HG03196 (cell line): Measurements from ENCODE around the gene CLTCL1.
A peak's percentile ranks its signal among the peaks of the same experiment; 100 is the strongest.
"Not testable (repeated sequence)": the region's sequence is repeated elsewhere in the genome, so short reads cannot be mapped to it uniquely, and the experiment has no call there.

Experiments
- ATAC-seq: cut with Tn5 transposase; IDR thresholded peaks from one replicate; pipeline ENCODE4 v1.9.1; 2021; ENCODE audit not compliant: unreplicated experiment

Gene CLTCL1

DNA sequence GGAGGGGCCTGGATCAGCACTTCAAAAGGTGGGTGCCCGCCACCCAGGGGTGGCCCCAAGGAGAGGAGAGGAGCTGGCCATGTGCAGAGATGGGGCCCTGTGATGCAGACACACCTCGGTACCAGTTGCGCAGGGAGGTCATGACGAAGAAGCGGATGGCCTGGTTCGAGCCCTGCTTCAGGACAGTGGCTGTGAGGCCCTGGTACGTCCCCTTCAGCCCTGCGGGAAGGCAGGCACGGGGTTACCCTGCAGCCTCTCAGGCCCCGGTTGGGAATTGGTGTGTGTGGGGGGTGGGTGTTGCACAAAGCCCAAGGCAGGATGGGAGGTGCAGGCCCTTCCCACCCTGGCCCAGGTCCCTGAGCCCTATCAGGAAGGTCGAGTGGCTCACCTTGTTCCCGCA, 114.8 kb downstream of the CLTCL1 start:
- no peak for ATAC-seq

DNA sequence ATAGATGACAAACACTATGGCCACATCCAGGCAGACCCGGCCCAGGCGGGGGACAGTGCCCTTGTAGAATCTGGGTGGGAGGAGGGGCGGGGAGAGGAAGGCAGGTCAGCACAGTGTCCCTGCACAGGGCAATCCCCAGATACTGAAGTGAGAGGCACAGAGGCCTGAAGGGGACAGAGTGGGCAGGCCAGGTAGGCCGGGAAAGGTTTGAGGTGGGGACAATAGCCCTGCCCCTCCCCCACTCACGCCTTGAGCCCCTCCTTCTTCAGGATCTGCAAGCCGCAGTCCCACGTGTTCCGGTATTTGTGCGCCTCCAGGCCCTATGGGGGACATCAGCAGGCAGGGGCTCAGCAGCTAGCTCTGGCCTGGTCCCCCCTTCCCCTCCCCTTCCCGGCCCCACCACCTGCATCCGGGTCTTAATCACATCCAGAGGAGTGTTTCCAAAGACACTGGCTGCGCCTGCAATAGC, 115.3 kb downstream of the CLTCL1 start:
- ATAC-seq, result no peak

DNA sequence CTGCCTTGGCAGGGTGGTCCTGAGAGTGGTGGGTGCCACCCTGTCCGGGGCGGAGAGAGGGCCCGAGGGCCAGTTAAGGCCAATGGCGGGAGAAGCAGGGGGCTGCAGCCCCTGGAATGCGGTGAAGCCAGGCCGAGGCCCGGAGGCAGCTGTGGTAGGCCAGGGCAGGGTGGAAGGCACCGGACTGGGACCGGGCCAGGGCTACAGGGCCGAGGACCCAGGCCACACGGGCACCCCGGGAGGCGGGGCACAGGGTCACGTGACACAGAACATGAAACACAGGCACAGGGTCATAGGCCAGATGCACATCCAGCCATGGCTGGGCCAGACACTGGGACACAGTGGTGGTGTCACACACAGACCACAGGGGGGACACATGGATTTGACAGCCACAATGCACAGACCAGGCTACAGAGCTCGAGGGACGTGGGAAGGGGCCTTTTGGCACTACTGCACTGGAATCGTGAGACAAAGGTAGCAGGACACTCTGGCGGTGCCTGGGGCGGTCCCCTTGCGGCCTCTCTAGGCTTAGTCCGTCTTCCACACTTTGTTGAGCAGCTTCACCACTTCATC, 115.8 kb downstream of the CLTCL1 start:
- ATAC-seq, result no peak

DNA sequence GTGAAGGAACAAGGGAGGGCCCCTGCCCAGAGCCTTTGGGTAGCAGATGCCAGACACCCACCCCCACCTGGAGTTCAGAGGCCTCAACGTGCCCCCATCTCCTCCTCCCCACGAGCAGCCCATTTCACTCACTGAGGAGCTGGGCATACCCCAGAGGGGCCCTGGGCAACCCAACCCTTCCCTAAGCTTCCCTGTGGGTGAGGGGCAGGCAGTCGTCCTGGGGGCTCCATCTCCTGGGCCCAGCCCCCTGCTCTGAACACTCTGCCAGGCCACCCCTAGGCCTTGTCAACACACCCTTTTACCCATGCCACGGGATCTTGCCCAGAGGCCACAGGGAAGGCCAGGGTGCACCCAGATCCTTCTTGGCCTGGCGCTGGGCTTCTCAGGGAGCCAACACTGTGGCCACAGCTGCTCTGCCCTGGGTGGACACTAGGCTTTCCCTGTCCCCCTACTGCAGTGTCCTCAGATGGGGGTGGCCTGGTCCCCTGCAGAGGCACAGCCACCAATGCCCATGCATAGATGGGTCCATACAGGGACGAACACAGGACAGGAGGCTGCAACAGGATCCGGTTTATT, 116.4 kb downstream of the CLTCL1 start:
- no peak for ATAC-seq

DNA sequence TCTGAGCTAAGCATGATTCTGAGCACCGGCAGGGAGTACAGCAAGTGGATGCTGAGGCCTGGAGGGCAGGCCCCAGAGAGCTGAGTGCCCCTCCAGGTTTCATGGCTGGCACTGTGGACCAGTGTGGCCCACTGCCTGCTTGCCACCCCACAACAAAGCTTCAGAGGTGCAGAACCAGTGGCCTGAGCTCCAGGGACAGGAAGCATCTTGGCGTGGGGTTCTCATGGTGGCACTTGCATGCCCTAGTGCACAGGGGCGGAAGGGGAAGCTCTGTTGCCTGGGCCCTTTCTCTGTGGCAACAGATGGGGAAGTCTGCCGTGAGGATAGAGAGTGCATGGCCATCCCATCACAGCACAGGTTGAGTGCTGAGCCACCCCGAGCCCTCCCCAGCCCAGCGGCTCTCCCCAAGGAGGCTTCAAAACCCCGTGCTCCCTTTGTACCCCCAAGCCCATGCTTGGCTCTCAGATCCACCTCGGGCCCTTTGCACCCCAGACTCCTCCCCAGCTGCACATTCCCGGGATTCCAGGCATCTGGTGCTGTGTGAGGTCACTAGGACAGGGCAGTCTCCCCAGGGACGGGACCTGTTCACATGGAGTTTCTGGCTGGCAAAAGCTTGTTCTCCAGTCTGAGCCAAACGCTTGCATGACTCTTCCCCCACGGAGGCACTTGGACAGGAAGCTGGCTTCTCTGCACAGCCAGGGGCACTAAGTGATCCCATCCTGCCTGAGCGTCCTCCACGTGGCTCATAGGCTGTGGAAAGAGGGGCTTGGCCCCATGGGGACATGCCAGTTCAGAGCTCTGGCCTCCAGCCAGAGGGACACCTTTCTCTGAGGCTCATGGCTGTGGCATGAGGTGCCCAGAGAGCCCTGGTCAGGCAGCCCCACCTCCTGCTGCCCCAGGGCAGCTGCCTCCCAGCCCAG, 117.2 kb downstream of the CLTCL1 start:
- ATAC-seq, result no peak

DNA sequence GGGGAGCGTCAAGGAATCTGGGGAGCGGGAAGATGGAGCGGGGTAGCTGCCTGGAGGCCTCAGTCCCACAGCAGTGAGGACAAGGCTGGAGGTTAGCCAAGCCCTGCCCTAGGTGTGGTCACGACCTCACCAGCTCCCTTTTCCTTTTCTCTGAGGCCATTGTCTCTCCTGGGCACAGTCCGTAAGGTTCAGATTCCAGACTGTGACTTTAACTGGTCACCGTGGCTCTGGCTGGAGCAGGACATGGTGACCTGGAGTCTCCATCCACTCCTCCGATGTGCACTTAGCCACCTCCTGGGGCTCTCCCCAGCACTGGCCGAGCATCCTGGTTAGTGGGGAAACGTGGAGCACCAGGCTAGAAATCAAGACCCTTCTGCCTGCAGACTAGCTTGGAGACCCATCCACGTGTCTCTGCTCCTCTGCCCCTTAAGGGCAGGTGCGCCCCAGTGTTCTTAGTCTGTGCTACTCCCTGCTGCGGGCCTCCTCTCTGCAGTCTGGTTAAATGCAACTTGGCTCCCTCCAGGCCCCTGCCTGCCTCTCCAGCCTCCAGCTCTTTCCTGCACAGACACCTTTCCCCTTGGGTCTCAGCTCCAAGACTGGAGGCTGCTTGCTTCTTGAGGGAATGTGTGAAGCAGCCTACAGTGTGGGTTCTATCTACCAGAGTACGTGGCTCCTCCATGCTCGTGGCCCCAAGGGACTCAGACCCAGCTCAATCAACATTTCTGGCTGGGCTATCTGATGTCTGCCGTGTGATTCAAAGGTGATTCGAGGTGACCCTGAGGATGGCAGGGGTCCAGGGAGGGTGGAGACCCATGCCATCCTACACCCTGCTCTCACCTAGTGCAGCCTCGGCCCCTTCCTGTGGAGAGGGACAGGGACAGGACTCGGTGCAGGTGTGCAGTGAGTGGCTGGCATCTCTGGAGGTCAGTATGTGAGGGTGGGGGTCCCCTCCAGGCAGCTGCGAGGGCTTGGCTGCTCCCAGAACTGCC, 118.2 kb downstream of the CLTCL1 start:
- no peak for ATAC-seq

DNA sequence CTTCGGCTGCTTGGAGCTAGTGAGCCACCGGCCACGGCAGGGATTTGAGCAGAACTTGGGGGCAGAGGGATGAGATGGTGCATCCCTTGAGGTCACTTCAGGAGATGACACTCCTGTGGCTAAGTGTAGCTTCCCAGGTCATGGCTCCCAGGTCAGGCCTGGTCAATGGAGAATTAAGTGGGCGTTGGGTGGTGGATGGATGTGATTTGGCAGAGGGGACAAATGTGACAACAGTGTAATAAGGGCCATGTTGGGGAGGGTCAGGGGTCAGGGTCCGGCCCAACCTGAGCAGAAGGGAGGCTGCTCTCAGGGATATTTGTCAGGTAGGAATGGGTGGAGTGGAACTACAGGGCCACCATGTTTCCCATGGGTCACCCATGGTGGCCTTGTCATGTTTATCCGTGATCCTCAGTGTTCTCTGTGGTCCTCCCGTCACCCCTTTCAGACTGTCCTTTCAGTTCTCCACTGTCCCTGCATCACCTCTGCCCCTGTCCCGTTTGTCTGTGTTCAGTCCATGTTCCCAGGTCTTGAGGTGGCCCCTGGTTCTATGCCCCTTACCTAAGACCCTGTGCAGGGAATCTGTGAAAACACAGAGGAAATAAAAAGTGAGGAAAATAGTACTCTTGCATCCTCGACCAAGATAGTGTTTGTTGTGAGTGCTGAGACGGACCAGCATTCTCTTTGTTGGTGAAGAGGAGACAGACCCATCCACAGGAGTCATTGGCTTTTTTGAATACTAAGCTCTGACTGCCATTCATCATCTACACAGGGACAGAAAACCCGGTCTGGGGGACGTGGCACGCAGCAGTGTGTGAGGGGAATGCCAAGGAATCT, 119.1 kb downstream of the CLTCL1 start:
- ATAC-seq, result peak; percentile 1

DNA sequence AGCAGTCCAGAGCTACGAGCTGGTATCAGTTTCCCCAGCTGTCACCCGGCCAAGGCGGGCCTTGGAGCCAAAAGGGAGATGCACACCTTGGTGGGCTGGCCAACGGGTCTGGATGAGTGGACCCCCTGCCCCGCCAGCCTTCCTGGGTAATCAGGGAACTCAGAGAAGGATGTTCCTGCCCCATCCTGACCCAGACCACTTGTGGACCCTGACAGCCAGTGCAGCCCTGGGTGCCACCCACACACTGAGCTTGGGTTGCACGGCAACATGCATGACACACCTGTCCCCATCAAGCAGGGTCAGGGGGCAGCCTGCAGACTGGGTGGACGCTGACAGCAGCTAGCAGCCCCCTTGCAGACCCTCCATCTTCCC, 121.6 kb downstream of the CLTCL1 start:
- ATAC-seq, result no peak

DNA sequence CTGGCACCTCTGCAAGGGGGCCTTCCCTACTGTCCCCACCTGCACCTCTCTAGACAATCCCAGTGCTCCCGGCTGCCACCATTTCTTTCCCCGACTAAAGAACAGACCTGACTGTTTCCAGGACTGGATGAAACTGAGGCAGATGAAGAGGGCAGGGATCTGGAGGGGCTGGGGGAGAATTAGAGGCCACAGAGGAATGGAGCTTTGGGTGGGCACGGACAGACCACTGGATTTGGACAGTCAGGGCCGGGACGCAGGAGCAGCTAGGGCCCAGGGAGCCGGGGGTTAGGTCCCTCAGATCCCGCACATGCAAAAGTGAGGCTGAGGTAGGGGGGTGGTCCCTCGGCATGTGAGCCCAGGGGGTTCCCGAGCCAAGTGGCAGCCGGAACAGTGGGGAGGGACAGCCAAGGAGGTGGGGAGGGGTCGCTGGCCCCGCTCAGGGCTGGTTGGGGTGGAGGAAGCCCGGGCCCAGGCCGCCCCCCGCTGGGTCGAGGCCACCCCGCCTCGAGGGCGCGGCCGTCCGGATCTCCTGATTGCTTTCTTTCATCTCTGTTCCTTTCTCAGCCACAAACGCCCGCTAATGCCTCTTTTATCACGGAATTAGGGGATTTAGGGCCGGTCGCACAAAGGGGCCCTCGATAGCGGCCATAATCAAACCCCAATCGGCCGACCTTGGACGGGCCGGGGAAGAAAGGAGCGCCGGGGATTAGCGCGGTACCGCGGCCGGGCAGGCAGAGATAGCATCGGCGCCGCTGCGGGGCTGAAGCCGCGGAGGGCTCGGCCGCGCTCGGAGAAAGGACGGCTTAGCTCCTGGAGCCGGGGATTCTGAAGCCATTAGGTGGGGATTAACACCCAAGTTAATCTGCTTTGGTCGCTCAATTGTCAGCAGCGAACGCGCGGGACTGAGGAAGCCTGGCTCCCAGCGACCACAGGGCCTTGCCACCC, 122.2 kb downstream of the CLTCL1 start:
- no peak for ATAC-seq

DNA sequence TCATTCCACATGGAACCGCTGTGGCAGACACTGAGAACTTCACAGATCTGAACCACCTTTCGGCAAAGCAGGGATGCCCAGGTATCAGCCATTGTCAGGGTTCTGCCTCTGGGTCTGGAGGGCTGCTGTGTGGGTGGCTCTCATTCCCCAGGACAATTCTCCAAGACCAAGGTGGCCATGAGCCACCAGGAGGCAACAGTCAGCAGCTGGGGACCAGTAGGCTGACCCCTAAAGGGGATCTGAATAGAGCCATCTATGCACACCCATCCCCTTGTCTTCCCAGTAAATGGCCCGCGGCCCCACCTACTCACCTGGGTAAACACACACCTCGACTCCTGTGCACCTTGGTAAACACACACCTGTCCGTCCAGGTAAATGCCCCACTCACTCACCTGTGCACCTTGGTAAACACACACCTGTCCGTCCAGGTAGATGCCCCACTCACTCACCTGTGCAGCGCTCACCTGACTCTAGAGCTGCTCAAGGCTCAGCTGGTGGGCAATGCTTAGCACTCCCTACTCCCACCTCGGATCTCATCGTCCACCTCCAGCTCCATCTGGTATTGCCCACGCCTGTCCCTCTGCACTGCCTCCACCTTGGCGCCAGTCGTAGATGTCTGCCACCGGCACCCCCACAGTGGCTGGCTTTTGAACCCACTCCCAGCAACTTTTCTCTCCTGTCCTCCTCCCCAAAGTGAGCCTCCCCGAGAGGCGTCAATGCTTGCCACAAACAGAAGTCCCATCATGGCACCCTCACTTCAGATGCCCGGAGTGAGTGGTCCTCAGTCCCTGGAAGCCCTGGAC, 123.2 kb downstream of the CLTCL1 start:
- no peak for ATAC-seq

DNA sequence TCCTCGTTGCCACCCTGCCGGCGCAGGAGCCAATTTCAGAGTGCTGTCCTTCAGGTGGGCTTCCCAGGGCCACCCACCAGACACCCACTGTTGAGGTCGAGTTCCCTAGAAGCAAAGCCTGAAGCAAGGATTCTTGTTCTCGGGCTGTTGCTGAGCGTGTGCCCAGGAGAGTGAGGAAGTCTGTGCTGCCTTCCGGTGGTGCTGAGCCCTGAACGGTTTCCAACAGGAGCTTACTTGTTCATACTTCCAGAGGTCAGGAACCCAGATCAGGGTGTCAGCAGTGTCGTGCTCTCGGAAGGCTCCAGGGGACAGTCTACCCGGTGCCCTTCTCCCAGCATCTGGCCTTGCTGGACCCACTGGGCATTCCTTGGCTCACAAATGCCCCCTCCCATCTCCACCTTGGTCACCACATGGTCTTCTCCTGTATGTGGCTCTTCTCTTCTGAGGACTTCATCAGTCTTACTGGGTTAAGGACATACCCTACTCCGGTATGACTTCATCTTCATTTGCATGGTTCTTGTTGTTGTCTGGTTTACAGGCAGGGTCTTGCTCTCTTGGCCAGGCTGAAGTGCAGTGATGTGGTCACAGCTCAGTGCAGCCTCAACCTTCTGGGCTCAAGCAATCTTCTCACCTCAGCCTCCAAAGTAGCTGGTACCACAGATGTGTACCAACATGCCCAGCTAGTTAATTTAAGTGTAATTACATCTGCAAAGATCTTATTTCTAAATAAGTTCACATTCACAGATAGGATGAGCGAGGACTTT, 124.2 kb downstream of the CLTCL1 start:
- ATAC-seq, result no peak

DNA sequence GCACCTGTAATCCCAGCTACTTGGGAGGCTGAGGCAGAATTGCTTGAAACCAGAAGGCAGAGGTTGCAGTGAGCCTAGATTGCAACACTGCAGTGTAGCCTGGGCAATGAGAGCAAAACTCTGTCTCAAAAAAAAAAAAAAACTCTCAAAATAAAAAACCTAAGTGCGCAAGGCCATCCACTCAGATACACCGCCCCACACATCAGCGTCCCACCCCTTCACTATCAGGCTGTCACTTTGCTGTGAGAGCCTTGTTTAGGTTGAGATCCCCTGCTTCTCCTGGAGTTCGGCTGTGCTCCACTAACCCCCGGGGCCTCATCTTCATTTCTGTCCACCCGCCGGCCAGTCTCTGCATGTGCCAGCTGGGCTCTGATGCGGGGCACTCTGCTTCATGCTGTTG, 125.1 kb downstream of the CLTCL1 start:
- no peak for ATAC-seq

DNA sequence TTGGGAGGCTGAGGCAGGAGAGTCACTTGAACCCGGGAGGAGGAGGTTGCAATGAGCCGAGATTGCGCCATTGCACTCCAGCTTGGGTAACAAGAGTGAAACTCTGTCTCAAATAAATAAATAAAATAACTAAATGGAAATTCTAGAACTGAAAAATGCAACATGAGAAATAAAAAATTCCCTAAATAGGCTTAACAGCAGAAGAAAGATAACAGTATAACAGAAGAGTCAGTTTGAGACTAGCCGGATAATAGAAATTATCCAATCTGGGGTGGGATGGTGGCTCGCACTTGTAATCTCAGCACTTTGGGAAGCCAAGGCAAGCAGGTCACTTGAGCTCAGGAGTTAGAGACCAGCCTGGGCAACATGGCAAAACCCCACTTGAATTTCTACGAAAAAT, 127.1 kb downstream of the CLTCL1 start:
- no peak for ATAC-seq

DNA sequence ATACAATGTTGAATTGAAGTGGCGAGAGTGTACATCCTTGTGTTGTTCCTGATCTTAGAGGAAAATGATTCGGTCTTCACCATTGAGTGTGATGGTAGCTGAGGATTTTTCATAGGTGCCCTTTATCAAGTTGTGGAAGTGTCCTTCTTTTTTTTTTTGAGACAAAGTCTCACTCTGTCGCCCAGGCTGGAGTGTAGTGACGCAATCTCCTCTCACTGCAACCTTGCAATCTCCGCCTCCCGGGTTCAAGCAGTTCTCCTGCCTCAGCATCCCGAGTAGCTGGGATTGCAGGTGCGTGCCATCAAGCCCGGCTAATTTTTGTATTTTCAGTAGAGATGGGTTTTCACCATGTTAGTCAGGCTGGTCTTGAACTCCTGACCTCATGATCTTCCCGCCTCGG, 132.9 kb downstream of the CLTCL1 start:
- ATAC-seq, result not testable (repeated sequence)

DNA sequence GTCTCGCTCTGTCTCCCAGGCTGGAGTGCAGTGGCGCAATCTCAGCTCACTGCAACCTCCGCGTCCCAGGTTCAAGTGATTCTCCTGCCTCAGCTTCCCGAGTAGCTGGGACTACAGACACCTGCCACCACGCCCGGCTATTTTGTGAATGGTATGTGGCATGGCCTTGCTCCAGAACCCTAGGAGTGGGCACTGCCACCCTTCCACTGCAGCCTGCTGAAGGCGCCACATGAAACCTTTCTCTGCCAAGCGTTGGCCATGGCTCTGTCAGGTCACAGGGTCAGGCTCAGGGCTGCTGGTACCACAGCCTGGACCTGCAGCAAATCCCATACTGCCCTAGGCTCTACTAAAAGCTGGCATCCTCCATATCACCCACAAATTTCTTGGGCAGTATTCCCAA, 135.4 kb downstream of the CLTCL1 start:
- not testable (repeated sequence) for ATAC-seq

DNA sequence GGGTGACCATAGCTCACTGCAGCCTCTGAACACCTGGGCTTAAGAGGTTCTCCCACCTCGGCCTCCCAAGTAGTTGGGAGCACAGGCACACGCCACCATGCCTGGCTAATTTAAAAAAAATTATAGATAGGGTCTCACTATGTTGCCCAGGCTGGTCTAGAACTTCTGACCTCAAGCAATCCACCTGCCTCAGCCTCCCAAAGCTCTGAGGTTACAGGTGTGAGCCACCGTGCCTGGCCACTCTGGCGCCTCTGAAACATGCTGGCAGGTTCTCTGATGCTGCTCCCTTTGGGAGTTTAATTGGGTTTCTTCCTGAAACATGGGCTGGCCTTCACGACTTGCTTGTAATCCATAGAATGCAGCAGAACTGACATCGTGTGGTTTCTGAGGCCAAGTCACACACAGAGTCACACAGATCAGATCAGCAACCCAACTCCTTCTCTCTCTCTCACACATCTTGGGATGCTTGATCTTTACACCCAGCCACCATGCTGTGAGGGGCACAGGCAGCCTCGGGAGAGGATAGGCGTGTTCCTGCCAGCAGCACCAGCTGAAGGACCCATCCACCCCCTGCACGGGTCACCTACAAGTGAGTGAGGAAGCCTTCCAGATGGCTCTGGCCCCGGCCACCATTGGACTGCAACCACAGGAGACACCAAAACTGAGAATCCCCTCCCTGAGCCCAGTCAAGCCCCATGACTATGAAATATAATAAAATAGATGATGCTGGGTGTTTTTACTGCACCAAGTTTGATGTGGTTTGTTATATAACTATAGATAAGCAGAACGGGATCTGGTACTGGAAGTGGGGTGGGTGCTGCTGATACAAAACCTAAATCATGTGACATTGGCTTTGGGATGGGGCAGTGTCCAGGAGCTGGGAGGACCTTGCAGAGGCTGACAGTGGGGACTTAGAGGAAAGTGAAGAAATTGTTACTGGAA, 138.3 kb downstream of the CLTCL1 start:
- no peak for ATAC-seq
